RWPE1 (cell line): ENCODE results near the gene NUPR2.
A peak's percentile ranks its signal among the peaks of the same experiment; 100 is the strongest.
"Not testable (repeated sequence)": the region's sequence is repeated elsewhere in the genome, so short reads cannot be mapped to it uniquely, and the experiment has no call there.

Experiments used
- CTCF ChIA-PET: fragments of 350-600 bp; sonication (Branson Sonifier 250); formaldehyde crosslinking; extraction: SDS; loops from one replicate; lab custom pipeline; 2021; lab: Yijun Ruan, JAX
- POLR2A ChIA-PET: fragments of 400-600 bp; formaldehyde crosslinking; extraction: SDS; loops from one replicate; lab custom pipeline; 2020; ENCODE audit warnings: antibody characterized with exemption; ENCODE audit not compliant: low non-redundant PET; lab: Yijun Ruan, JAX
- DNase-seq: peaks from one replicate; pipeline ENCODE4 v3.0.0; 2012; ENCODE audit warnings: low spot score
- H3K27ac ChIP-seq: fragments of 450-650 bp; 2 replicates; pipeline ENCODE4 v1.5.1; 2017
- TF ChIP-seq, protein P1 (sequence below): fragments of 450-650 bp; conservative IDR thresholded peaks from 2 replicates; pipeline ENCODE4 v1.5.1; 2017; ENCODE audit warnings: low read depth, mild to moderate bottlenecking

Gene NUPR2

DNA sequence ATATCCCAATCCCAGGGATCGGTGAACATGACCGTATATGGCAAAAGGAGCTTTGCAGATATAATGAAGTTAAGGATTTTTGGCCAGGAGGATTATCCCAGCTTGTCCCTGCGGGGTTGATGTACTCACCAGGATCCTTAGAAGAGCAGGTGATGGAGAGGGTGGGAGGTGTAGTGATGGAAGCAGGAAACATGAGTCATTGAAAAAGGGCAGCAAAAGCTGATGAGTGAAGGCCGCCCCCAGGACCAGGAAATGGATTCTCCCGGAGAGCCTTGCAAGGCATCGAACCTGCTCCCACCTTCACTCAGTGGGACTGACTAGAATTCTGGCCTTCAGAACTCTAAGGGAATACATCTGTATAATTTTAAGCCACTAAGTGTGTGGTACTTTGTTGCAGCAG is 5.2 kb upstream of the NUPR2 start:
- H3K27ac ChIP-seq = no peak overlapping the region
- no peak for DNase-seq
- ChIA-PET POLR2A (no interaction called here), CTCF (interaction anchor here (0.6 to 0.7 kb wide), 2 partner anchors 29 to 1417 kb away, joined by 3 read pairs; partner anchors contain the start of gene PHKG1)
- TF ChIP-seq, protein P1, sequence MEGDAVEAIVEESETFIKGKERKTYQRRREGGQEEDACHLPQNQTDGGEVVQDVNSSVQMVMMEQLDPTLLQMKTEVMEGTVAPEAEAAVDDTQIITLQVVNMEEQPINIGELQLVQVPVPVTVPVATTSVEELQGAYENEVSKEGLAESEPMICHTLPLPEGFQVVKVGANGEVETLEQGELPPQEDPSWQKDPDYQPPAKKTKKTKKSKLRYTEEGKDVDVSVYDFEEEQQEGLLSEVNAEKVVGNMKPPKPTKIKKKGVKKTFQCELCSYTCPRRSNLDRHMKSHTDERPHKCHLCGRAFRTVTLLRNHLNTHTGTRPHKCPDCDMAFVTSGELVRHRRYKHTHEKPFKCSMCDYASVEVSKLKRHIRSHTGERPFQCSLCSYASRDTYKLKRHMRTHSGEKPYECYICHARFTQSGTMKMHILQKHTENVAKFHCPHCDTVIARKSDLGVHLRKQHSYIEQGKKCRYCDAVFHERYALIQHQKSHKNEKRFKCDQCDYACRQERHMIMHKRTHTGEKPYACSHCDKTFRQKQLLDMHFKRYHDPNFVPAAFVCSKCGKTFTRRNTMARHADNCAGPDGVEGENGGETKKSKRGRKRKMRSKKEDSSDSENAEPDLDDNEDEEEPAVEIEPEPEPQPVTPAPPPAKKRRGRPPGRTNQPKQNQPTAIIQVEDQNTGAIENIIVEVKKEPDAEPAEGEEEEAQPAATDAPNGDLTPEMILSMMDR = no peak

DNA sequence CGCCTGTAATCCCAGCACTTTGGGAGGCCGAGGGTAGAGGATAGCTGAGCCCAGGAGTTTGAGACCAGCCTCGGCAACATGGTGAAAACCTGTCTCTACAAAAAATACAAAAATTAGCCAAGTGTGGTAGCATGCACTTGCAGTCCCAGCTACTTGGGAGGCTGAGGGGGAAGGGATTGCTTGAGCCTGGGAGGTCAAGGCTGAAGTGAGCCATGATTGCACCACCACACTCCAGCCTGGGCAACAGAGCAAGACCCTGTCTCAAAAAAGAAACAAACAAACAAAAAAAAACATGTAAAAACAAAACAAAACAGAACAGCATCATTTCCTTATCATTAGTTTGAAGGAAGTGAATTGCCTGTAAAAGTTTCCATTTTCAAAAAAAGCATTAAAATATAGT is 4.0 kb downstream of the NUPR2 start:
- POLR2A ChIA-PET, DNase-seq, H3K27ac ChIP-seq: not testable (repeated sequence)
- CTCF ChIA-PET = interaction anchor here (0.7 kb wide), 1 partner anchor 126 kb away, joined by 3 read pairs; no protein-coding TSS in a partner anchor

DNA sequence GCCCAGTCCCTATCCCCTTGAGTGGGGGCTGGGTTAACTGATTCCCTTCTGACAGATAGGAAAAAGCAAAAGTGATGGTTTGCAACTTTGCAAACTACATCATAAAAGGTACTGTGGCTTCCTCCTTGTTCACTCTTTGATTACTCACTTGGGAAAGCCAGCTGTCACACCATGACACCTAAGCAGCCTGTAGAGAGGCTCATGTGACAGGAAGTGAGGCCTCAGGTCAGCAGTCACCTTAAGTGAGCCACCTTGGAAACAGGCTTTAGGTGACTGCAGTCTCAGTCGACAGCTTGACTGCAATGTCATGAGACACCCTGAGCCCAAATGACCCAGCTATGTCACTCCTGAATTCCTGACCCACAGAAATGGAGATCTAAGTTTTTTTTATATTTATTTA is 5.6 kb downstream of the NUPR2 start:
- TF ChIP-seq, protein P1 = no peak
- DNase-seq = no peak

DNA sequence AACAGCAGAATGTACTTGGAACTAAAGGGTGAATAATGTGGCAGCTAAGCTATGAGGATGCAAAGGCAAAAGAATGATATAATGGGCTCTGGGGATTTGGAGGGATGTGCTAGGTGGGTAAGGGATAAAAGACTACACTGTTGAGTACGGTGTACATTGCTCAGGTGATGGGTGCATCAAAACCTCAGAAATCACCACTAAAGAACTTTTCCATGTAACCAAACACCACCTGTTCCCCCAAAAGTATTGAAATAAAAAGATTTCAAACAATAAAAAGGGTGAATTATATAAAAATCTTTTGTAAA is 8.3 kb downstream of the NUPR2 start:
- ChIA-PET CTCF (no interaction called here), POLR2A (no interaction called here)
- no peak overlapping the region for H3K27ac ChIP-seq
- TF ChIP-seq, protein P1 = no peak
- DNase-seq = no peak

More for the DNA sequence above, 5.6 kb downstream of the NUPR2 start:
- H3K27ac ChIP-seq = no peak overlapping the region
- POLR2A ChIA-PET = no interaction called here
- CTCF ChIA-PET = no interaction called here

DNA sequence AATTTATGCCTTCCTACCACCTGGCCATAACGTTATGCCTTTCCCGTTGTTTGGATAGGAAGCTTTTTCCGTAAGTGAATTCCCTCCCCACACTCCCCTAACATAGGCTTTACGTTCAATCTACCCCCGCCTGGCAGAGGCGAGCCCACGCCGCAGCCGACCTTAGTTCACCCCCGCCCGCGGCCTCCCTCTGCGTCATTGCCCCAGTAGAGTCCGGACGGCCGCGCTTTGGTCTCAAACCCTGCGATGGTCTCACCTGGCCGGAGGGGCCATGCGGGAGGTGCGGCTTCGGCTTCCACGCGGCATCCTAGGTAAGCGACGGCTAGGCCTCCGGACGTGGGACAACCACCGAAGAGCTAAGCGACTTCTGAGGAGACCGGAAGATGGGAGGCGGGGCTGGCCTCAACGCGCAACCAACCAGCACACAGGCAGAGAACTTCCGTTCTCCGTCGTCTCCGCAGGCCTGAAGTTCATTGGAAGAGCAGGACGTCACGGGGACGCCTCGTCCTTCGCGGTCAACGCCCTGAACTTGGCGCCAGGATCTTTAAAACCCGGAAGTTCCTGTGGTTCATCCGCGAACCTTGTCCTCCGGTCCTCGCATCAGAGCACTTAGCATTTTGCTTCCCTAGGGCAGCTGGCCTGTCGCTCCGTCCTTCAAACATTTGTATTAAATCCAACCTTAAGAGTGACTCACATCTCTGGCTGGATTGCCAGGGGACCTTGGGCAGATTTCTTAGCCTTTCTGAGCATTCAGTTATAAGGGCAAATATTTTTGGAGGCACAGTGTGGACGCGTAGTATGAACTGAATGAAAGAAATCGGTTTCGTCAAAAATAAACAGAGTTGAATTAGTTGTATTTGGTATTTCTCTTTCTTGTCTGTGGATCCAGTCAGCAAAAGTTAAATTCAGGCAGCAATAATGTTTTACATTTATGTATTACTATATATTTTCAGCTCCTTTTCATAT is 9.8 kb downstream of the NUPR2 start, which contains the start of gene CHCHD2:
TSS of gene CHCHD2 (minus strand) at position 369 of the 966 bp plus-strand sequence. CDS start at position 306, 63 bp downstream.
- peak; percentile 98 for DNase-seq
- ChIA-PET POLR2A (interaction anchor here (0.6 kb wide), 1 partner anchor 14 kb away, joined by 3 read pairs; the partner anchor contains the start of gene PHKG1), CTCF (interaction anchor here (0.6 kb wide), 1 partner anchor 222 kb away, joined by 3 read pairs; no protein-coding TSS in a partner anchor)
- TF ChIP-seq, protein P1 = no peak
- peak within 1 kb of the TSS; percentile 87 for H3K27ac ChIP-seq

DNA sequence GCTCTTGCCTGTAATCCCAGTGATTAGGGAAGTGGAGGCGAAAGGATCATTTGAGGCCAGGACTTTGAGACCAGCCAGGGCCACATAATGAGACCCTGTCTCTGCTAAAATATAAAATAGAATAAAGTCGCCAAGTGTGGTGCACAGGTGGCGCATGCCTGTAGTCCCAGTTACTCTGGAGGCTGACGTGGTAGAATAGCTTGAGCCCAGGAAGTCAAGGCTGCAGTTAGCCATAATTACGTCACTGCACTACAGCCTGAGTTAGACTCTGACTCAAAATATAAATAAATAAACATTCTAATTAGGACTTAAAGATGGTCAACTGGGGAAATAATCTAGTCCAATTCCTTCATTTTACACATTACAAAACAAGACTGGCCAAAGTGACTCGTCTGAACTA is 10.7 kb downstream of the NUPR2 start:
- ChIA-PET POLR2A (interaction anchor here (0.7 kb wide), 1 partner anchor 289 kb away, joined by 4 read pairs; no protein-coding TSS in a partner anchor), CTCF (no interaction called here)
- DNase-seq = peak; percentile 33
- 0 out of 2 replicates have a peak overlapping the region, but pooled peaks have one; percentile 87 for H3K27ac ChIP-seq
- TF ChIP-seq, protein P1 = no peak

DNA sequence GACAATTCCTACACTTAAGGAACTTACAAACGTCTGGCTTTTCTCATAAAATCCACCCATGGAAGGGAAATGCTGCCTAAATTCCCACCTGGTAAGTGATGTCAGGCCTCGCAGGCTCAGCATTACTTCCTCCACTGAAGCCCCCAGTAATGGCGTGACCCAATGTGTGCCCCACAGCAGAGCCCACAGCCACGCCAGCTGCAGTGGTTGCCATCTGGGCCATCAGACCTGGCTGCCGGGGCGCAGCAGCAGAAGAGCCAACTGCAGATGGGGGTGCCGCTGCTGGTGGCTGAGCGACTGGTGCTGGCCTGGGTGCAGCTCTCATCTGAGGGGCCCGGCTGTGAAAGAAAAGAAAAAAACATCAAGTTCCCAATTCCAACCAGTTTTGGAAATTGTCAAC is 12.1 kb downstream of the NUPR2 start:
- POLR2A ChIA-PET = interaction anchor here (0.7 kb wide), 1 partner anchor 123 kb away, joined by 3 read pairs; no protein-coding TSS in a partner anchor
- CTCF ChIA-PET = interaction anchor here (0.7 kb wide), 1 partner anchor 11 kb away, joined by 3 read pairs; no protein-coding TSS in a partner anchor
- not testable (repeated sequence) for DNase-seq
- H3K27ac ChIP-seq = 0 out of 2 replicates have a peak overlapping the region, but pooled peaks have one; percentile 2
